NCI-H1417 treated with DMSO at 0.1 percent for 48 hours (cell line): ENCODE measurements around the gene HNF4A.

Experiments
- DNase-seq: peaks from one replicate; lab custom pipeline; 2025; lab: John Stamatoyannopoulos, UW

Gene HNF4A

DNA sequence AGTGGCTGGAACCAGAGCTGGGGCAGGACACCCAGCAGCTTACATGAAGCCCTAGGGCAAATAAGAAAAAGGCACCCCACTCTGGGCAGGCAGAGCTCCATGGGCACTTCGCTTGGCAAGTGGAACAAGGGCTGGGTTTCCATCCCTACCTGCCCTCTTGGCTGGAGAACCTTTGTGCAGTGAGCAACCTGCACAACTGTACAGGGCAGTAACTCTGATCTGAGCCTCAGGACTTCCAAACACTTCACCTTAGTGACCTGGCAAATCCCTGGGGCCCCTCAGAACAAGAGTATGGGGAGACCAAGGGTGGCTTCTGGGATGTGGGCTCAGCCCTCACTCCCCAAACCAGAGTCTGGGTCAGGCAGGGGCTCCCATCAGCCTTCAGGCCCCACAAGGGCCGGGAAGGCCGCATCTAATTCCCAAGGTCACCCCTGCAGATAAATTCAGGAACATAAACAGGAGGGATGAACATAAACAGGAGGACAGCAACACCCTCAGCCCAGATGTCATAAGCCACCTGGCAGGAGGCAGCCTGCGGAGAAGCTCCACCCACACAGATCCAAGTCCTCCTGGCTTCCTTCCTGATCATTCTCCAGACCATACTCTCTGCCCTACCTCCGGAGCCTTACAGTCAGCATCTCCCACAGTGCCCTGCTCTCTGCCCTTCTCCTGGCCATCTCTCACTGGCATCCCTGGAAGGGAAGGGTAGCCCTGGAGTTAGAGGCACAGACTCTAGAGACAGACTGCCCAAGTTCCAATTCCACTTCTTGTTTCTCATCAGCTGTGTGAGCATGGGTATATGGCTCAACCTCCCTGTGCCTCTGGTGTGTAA lies 37.5 kb downstream of the HNF4A start:
- no peak for DNase-seq

DNA sequence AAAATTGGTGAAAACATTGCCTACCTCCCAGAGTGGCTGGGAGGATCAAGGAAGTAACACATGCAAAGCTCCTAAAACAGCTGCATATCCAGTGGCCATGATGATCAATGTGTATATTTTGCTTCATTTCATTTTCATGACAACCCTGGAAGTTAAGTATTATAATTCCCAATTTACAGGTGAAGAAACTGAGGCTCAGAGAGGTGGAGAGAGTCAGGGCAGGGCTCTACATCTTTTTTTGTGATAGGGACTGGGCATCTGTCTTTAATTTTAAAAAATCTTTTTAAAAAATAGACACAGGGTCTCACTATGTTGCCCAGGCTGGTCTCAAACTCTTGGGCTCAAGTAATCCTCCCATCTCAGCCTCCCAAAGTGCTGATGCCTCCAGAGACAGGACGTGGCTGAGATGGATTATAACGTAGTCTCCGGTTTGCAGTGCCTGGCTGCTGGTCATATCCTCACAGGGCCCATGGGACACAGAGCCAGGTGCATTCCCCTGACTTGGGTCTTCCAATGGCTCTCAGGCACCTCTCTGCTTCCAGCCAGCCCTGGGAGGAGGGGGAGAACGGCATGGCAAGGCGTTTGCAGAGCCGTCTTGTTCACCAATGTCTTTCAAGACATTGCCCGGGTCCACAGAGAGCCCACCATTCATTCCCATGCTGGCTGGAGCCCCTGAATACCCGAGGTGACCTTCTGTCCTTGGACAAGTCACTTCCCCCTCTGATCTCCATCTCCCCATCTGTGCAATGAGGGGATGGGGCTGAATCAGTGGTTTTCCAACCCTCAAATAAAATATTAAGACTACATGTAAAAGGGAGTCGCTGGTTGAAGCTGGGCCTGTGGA lies 38.3 kb downstream of the HNF4A start:
- DNase-seq: no peak

DNA sequence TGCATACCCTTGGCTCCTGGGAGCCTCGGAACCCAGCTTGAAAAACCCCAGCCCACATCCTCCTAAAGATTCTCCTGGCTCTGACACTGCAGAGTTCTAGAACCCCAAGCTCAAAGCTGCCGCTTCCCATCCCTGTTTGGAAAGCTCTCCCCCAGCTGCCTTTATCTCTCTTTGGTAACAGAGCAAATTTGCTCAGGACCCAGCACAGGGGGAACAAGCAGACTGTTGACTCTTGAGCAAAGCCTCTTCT lies 38.9 kb downstream of the HNF4A start:
- no peak for DNase-seq

- no peak for DNase-seq
These were observed 39.4 kb downstream of the HNF4A start for GRCh38 chr20:44394702-44395460.

GRCh38 chr20:44395461-44396340 lies 40.2 kb downstream of the HNF4A start:
- no peak for DNase-seq

DNA sequence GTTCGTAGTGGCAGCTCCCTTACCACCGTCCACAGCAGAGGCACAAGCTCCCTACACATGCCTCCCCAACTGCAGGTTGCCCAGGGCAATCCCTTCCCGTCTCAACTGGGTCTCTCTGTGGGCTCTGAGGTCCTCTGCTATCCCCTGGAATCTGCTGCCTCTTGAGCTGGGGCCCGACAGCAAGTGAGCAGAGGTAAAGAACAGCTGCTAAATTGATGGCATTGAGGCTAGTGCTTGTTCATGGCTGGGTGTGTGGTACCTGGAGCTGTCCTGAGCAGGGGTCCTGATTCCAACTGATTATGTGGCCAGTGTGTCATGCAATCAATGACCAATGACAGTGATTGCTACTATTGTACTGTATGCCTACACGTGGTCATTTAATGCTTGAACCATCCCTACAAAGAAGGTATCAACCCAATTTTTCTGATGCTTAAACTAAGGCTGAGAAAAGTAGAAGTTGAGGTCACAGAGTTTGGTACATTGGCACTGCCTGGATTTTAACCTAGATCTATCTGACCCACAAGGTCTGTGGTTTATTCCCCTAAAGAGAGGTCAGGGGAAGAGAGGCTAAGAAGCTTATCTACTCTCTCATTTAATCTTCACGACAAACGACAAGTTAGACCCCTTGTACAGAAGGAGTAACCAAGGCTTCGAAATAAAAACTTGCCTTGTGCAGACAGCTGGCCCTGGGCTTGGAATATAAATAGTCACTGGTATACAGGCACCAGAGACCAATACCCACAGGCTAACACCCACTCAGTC lies 41.1 kb downstream of the HNF4A start:
- DNase-seq: no peak

- no peak for DNase-seq
These were observed 42.8 kb downstream of the HNF4A start for GRCh38 chr20:44398335-44398734.

DNA sequence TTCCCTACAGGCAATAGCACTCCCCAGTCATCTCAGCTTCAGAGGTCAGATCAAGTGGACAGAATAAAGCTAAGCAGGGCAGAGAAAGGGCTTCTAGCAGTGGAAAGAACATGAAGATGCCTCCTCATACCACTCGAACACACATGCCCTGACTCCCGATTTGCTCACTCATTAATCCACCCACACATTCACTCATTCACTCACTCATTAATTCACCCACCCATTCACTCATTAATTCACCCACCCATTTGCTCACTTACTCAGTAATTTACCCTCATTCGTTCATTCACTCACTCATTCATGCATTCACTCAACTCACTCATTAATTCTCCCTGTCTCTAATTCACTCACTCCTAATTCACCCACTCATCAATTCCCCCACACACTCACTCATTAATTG lies 43.9 kb downstream of the HNF4A start:
- no peak for DNase-seq

DNA sequence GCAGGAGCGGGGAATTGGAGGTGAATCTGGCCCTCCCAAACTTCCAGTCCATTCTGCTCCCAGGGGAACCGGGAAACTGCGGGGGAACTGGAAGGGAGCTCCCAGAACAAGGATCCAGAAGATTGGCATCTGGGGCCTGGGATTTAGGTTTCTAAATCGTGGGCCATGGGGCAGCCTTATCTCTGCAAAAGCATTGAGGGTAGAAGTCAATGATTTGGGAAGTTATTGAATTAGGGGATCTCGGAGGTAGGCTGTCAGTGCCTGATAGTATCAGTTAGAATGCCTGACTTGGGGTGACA lies 45.1 kb downstream of the HNF4A start:
- no peak for DNase-seq

GRCh38 chr20:44400970-44401769 lies 45.7 kb downstream of the HNF4A start:
- DNase-seq: no peak

GRCh38 chr20:44401770-44402390 lies 46.4 kb downstream of the HNF4A start:
- no peak for DNase-seq

DNA sequence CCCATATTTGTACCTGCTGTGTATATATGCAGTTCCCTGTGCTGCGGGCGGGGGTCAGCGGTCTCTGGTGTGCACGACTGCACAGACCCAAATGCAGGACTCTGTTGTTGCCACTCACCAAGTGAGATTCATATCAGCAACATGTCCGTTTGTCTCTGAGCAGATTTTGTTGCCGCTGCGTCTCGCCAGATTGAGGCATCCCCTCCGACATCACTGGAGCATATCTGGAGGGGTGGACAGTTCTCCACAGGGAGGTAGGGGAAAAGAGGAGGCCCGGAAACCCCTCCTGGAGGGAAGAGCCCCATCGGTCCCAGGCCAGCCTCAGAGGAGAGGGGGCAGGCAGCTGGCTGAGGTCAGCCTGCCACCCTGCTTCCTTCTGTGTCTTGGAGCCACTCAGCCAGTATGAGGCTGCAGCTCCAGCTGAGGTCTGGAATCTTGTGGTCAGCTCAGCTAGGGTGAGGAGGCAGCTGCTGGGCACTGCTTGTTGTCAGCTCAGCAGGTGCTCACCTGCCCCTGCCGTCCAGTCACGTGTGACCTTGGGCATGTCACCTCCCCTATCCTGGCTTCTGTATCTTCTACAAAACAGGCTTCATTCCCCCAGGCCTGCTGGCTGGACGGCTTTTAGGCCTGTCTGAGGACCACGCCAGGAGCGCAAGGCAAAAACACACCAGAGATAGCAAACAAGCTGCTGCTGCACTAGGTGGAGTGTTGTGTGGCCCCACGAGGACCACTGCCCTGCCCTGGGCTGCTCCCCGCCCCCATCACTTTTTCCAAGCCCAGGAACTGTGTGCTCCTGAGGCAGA lies 47.1 kb downstream of the HNF4A start:
- DNase-seq: no peak

DNA sequence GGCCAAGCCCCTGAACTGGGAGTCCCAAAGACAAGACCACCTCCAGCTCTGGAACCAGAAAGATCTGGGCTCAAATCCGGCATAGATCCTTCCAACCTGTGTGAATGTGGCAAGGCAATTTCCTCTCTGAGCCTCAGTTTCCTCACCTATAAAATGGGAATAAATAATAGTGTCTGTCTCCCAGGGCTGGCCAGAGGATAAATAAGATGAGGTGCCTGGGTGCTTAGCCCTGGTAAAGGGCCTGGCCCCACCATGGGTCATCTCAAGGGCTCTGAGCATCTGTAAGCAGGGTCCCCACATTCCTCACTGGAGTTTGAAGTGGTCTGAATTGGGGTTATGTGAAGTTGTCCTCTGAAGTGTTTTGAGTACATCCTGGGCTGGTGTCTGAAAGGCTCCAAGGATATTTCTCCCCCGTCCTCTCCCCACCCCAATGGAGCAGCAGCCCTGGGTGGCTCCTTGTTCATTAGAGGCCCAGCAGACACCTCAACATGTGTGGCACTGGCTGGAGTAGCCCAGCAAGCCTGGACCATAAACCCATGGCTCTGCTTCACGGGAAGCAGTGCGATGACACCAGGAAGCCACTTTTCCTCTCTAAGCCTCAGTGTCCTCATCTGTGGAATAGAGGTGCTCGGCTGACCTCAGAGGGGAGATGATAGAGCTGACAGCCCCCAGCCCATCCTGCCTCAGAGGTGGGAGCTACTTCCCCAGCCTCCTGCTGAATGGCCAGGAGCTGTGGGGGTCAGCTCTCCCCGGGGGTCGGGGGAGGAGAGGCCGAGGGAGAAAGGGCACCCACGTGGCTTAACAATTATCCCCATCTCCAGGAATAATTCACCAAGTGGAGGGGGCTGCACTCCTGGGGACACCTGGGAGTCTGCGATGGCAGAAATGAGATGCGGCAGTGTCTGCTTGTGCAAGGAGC lies 48.0 kb downstream of the HNF4A start:
- no peak for DNase-seq

DNA sequence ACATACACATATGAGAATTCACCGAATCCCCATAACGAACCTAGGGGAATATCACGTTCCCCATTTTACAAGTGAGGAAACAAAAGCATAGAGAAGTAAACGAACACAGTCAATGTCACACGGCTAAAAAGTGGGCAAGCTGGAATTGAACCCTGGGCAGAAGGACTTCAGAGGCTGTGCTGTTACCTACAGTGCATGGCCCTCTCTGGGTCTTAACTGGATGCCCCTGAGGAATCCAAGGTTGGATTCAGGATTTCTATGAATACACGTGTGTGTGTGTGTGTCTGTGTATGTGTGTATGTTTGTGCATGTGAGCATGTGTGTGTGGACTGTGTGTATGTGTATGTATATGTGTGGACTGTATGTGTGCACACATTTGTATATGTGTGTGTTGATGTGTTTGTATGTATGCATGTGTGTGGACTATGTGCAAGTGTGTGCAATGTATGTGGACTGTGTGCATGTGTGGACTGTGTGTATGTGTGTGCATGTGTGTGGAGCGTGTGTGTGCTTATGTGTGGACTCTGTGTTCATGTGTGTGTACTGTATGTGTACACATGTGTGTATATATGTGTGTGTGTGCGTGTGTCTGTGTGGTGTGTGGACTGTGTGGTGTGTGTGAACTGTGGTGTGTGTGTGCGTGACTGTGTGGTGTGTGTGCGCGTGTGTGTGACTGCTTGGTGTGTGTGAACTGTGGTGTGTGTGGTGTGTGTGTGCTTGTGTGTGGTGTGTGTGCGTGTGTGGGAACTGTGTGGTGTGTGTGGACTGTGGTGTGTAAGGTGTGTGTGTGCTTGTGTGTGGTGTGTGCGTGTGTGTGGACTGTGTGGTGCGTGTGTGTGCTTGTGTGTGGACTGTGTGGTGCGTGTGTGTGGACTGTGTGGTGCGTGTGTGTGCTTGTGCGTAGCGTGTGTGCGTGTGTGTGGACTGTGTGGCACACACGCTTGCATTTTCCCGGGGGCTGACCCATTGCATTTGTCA lies 49.0 kb downstream of the HNF4A start:
- no peak for DNase-seq

GRCh38 chr20:44405257-44405656 lies 49.8 kb downstream of the HNF4A start:
- no peak for DNase-seq

DNA sequence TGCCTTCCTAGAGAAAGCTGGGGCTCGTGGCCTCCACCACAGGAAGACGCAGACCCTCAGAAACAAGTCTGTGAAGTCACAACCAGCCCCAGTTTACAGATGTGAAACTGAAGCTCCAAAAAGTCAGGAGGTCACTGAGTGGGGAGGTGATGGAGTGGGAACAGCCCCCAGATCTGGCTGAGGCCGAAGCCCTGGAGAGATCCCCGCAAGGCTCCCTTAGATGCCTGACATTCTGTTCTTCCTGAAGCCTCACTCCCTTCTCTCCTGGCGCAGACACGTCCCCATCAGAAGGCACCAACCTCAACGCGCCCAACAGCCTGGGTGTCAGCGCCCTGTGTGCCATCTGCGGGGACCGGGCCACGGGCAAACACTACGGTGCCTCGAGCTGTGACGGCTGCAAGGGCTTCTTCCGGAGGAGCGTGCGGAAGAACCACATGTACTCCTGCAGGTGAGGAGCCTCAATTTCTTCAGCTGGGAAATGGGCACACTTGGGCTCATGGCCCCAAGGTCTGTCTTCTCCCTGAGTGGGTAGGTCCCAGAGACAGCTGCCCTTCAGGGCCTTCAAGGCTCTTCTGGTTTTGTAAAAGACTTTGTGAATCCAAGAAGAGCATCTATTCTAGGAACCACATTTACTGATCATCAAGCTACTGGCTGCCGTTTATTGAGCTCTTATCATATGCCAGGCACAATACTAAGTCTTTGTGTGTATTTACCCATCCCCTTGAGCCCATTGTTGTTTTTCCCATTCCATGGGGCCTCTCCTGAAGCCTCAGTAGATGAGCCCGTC lies 50.5 kb downstream of the HNF4A start:
- DNase-seq: no peak
